BE2C (cell line): Measurements from ENCODE around the gene IGSF9.

Experiments used
- DNase-seq: peaks from one replicate; pipeline ENCODE4 v3.0.0-alpha.2; 2020
- H3K27me3 ChIP-seq: fragments of 250-450 bp; sonication (Bioruptor Pico); 2 replicates; pipeline ENCODE4 v1.5.1; 2020; ENCODE audit warnings: mild to moderate bottlenecking
- H3K36me3 ChIP-seq: fragments of 250-450 bp; sonication (Bioruptor Pico); 2 replicates; pipeline ENCODE4 v1.5.1; 2020; ENCODE audit warnings: mild to moderate bottlenecking
- H3K4me1 ChIP-seq: fragments of 250-450 bp; sonication (Bioruptor Pico); 2 replicates; pipeline ENCODE4 v1.5.1; 2020
- H3K4me3 ChIP-seq: 2 replicates; pipeline ENCODE4 v1.5.1; 2011; ENCODE audit warnings: low read depth, low read length
- H3K9me3 ChIP-seq: fragments of 250-450 bp; sonication (Bioruptor Pico); 2 replicates; pipeline ENCODE4 v1.5.1; 2020
- TF ChIP-seq, protein P1 (sequence below): IDR thresholded peaks from 2 replicates; pipeline ENCODE4 v1.5.1; 2012; ENCODE audit warnings: mild to moderate bottlenecking, low read depth, low read length

IGSF9 gene

DNA sequence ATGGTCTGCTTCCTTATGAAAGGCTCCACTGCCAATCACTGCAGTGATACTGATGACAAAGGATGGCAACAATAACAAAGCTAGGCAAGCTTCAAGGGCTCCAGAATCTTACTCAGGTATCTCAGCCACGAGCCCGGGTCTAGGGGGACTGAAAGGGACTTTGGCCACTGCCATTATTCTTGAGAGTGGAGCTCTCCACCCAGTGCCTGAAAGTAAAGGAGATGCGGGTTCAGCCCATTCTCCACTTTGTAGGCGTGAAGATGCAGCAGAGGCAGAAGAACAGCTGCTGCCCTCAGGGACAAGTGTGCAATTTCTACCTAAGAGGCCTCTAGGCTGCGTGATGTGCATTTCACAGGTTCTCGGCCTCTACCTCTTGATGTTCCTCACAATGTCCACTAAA is 40.1 kb upstream of the IGSF9 start:
- no peaks in the 10 kb centered on the region for H3K36me3 ChIP-seq
- no peak for DNase-seq
- TF ChIP-seq, protein P1, sequence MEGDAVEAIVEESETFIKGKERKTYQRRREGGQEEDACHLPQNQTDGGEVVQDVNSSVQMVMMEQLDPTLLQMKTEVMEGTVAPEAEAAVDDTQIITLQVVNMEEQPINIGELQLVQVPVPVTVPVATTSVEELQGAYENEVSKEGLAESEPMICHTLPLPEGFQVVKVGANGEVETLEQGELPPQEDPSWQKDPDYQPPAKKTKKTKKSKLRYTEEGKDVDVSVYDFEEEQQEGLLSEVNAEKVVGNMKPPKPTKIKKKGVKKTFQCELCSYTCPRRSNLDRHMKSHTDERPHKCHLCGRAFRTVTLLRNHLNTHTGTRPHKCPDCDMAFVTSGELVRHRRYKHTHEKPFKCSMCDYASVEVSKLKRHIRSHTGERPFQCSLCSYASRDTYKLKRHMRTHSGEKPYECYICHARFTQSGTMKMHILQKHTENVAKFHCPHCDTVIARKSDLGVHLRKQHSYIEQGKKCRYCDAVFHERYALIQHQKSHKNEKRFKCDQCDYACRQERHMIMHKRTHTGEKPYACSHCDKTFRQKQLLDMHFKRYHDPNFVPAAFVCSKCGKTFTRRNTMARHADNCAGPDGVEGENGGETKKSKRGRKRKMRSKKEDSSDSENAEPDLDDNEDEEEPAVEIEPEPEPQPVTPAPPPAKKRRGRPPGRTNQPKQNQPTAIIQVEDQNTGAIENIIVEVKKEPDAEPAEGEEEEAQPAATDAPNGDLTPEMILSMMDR, result no peak
- H3K9me3 ChIP-seq, result no peaks in the 10 kb centered on the region
- no peaks in the 10 kb centered on the region for H3K4me1 ChIP-seq
- H3K27me3 ChIP-seq, result peaks cover 4% of the 10 kb centered on the region
- H3K4me3 ChIP-seq, result no peak overlapping the region

DNA sequence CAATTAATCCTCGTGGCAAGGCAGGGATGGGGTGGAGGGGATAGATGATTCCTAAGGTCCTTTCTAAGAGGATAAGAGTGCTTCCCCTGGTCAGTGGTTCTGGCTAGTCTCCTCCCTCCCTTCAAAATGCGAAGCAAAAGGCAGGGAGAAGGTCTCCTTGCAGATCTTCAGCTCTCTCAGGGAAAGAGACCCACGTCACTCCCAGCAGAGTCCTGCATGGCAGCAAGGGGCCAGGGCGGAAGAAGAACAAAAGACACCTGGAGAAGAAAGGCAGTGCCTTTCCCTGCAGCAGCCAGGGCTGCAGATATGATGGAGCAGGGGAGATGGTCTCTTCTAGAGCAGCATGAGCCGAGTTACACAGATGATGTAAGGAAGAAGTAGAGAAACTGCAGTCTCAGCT is 38.3 kb upstream of the IGSF9 start:
- no peaks in the 10 kb centered on the region for H3K4me1 ChIP-seq
- H3K4me3 ChIP-seq, result no peak overlapping the region
- no peaks in the 10 kb centered on the region for H3K9me3 ChIP-seq
- H3K27me3 ChIP-seq, result peaks cover 16% of the 10 kb centered on the region
- TF ChIP-seq, protein P1, result no peak
- DNase-seq, result no peak
- H3K36me3 ChIP-seq, result no peaks in the 10 kb centered on the region

DNA sequence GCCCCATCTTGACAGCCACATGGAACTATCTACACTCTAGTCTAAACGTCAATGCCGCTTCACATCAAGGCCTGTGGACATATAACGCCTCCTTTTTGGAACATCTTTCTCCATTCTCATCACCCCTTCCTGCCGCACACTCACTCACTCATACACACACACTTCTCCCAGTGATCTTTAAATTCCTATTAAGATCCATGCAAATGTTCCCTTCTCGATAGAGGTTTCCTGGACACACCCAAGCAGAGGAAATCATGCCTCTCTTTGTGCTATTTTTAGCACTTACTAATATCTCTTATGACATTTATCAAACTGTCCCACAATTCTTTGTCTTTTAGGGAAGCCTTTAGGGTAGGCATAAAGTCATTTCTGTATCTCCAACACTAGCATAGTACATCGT is 36.9 kb upstream of the IGSF9 start:
- no peak for DNase-seq
- Histone ChIP-seq H3K4me1 (no peaks in the 10 kb centered on the region), H3K9me3 (no peaks in the 10 kb centered on the region), H3K36me3 (no peaks in the 10 kb centered on the region), H3K27me3 (peaks cover 19% of the 10 kb centered on the region), H3K4me3 (no peak overlapping the region)
- TF ChIP-seq, protein P1, result no peak

DNA sequence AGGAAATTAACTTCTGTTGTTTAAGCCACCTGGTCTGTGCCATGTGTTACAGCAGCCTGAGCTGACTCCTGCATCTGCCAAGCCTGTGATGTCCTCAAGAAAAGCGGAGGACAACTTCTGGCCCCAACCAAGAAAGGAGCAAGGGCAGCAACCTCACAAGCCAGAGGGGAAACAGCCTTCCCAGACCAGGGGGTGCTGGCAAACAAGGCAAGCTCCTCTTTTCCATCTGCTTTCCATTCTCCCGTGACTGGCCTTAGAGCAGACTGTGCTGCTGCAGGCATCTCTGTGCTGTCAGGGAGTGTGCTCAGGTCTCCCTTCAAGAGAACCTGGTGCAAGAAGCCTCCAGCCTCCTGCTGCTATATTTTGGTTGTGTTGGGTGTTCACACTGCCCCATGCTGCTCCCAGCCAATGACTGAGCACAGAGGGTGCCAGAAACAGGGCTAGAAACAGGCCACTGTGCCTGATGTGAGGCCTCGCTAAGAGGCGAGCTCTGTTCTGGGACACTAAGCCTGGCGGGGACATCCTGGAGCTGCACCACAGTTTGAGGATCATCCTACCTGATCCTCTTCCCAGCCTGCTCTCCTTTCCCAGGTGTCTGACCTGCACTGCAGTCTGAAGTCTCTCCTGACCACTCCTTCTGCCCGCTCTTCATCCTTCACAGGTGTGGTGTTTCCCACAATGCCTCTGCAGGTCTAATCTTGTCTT is 36.1 kb upstream of the IGSF9 start:
- Histone ChIP-seq H3K4me3 (no peak overlapping the region), H3K4me1 (no peaks in the 10 kb centered on the region), H3K36me3 (no peaks in the 10 kb centered on the region), H3K9me3 (no peaks in the 10 kb centered on the region), H3K27me3 (peaks cover 21% of the 10 kb centered on the region)
- TF ChIP-seq, protein P1, result no peak
- DNase-seq, result no peak

DNA sequence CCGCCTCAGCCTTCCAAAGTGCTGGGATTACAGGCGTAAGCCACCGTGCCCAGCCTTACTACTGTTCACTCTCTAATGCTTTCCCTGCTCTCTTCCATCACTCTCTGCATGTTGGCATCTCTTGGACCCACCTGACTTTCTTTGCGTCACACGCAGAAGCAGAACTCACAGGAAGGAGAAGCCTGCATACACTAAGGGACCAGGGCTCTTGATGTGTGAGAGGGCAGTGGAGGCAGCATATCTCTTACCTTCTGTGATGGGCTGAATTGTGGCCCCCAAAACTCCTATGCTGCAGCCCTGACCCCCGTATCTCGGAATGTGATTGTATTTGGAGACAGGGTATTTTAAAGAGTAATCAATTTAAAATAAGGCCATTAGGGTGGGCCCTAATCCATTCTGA is 35.4 kb upstream of the IGSF9 start:
- peaks cover 22% of the 10 kb centered on the region for H3K27me3 ChIP-seq
- DNase-seq, result no peak
- H3K9me3 ChIP-seq, result no peaks in the 10 kb centered on the region
- no peak overlapping the region for H3K4me3 ChIP-seq
- no peaks in the 10 kb centered on the region for H3K36me3 ChIP-seq
- TF ChIP-seq, protein P1, result no peak
- H3K4me1 ChIP-seq, result no peaks in the 10 kb centered on the region

DNA sequence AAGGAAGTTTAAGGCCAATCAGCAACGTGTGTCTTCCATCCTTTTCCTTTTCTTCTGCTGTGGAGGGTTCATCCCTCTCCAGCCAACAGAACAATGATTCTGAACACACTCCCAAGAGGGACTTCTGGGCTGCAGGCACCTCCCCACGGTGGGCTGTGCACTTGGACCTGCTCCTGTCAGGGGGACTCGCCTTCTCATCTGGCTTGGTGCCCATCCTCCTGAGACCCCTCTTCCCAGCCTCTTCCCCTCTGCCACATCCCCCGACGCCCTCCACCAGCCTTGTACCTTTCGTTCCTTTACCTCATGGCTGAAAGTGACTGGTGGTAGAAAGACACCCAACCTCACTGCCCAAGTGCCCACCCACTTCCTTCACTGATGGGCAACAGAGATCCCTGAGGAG is 34.7 kb upstream of the IGSF9 start:
- TF ChIP-seq, protein P1, result no peak
- Histone ChIP-seq H3K9me3 (no peaks in the 10 kb centered on the region), H3K36me3 (no peaks in the 10 kb centered on the region), H3K27me3 (peaks cover 29% of the 10 kb centered on the region), H3K4me1 (no peaks in the 10 kb centered on the region), H3K4me3 (no peak overlapping the region)
- DNase-seq, result no peak
